Erythroblast (primary cell): ENCODE measurements around the gene NLRP3.

Experiments
- DNase-seq, 2 experiments: peaks; one replicate each; lab custom pipeline; 2025; lab: John Stamatoyannopoulos, UW
- GATA1 ChIP-seq: IDR thresholded peaks from 2 replicates; pipeline ENCODE4 v1.6.1; 2011; ENCODE audit warnings: low read depth, mild to moderate bottlenecking, control low read depth, low read length, moderate library complexity
- POLR2A ChIP-seq: IDR thresholded peaks from 2 replicates; pipeline ENCODE4 v1.6.1; 2011; ENCODE audit warnings: mild to moderate bottlenecking, low read length

The NLRP3 gene

GRCh38 chr1:247407180-247407616, 8.8 kb upstream of the NLRP3 start:
- no peak for TF ChIP-seq GATA1
- no peak for TF ChIP-seq POLR2A

DNA sequence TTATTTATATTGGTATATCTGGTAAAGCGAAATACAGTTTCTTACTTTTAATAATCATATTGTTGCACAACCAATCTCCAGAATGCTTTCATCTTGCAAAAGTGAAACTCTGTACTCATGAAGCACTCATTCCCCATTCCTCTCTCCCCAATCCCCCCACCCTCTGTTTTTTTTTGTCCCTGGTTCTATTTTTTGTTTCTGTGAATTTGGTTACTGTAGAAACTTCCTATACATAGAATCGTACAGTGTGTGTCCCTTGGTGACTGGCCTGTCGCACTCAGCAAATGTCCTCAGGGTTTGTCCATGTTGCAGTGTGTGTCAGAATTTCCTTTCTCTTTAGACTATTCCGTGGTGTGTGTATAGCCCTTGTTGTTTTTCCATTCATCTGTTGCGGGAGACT, 7.9 kb upstream of the NLRP3 start:
- no peak for TF ChIP-seq GATA1
- TF ChIP-seq POLR2A = no peak
- no peak for DNase-seq

More at GRCh38 chr1:247407180-247407616, 8.8 kb upstream of the NLRP3 start:
- DNase-seq = no peak

DNA sequence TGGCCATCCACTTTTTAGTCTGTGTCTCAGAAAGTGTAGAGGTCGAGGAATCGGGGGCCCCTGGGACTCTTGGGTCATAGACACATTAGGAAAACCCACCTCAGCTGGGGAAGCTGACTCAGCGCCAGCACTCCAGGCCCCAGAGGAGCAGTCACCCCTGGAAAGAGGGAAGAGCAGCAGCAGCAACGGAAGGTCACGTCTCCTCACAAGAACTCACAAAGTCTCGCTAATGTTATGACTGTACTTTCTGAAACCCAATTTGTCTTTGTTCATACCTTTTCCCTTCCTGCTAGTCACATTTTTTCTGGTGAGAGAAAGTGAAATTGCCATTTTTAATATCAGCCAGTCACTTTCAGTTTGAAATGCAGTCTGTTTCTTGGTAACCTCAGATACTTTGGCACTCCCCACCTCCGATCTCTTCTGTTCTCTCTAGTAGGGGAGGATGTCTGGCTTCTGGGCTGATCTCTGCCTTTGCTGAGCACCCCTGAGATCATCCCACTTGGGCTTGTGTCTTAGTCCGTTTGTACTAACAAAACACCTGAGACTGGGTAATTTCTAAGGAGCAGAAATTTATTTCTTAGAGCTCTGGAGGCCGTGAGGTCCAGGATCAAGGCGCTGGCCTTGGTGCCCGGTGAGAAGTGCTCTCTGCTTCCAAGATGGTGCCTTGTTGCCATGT, 6.0 kb upstream of the NLRP3 start:
- no peak for DNase-seq
- TF ChIP-seq GATA1 (no peak), POLR2A (no peak)

- DNase-seq = no peak
These were observed 4.2 kb upstream of the NLRP3 start for GRCh38 chr1:247411621-247412327.

GRCh38 chr1:247417831-247418230, 1.9 kb downstream of the NLRP3 start:
- TF ChIP-seq GATA1 (no peak), POLR2A (no peak)
- DNase-seq = no peak

More at GRCh38 chr1:247411621-247412327, 4.2 kb upstream of the NLRP3 start:
- TF ChIP-seq POLR2A (no peak), GATA1 (no peak)

GRCh38 chr1:247419336-247419735, 3.4 kb downstream of the NLRP3 start:
- TF ChIP-seq POLR2A (no peak), GATA1 (no peak)
- no peak for DNase-seq

DNA sequence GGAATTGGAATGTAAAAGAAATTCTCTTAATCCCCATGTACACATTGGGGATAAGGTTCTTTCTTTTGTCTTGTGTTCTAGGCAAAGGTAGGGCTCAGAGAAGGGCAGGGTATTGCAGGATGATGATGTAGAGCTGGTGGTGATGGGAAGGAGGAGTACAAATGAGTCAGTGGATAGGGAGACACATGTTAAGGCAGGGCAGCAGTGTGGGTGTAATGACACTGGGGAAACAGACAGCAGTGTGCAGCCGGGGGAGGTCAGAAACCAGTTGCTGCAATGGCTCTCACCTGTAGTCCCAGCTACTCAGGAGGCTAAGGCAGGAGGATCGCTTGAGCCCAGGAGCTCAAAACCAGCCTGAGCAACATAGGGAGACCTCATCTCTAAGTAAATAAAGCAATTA, 5.1 kb downstream of the NLRP3 start:
- no peak for DNase-seq
- TF ChIP-seq GATA1 (no peak), POLR2A (no peak)

DNA sequence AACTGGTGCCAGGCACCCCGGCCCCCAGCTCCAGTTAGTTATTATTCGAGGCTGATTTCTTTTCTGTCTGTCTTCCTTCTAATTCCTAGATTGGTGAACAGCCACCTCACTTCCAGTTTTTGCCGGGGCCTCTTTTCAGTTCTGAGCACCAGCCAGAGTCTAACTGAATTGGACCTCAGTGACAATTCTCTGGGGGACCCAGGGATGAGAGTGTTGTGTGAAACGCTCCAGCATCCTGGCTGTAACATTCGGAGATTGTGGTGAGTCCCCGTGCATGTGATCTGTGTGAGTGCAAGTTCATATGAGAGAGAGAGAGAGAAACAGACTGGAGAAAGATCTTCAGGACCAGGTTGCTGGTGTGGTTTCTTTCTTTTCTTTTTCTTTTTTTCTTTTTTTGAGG, 13.5 kb downstream of the NLRP3 start:
- no peak for DNase-seq
- TF ChIP-seq POLR2A (no peak), GATA1 (no peak)

DNA sequence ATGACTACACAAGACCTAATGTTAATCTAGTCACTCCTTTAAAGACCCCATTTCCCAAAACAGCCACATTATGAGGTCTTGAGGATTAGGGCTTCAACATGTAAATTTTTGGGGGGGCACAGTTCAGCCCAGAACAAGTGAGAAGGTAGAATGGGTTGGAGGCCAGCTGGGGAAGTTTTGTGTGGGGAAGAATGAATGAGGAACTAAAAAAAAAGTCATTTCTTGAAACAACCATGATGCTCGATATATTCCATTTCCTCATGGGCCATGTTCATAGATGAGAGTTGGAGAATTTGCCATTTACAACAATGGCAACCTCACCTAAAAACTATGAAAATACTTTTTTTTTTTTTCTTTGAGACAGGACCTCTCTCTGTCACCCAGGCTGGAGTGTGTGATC, 14.5 kb downstream of the NLRP3 start:
- no peak for DNase-seq
- TF ChIP-seq GATA1 (no peak), POLR2A (no peak)

GRCh38 chr1:247431643-247432042, 15.7 kb downstream of the NLRP3 start:
- DNase-seq = no peak
- TF ChIP-seq GATA1 (no peak), POLR2A (no peak)

- DNase-seq = no peak
- TF ChIP-seq POLR2A (no peak), GATA1 (no peak)
These were observed 18.0 kb downstream of the NLRP3 start for GRCh38 chr1:247434005-247434404.

- DNase-seq = no peak
- TF ChIP-seq POLR2A (no peak), GATA1 (no peak)
These were observed 19.2 kb downstream of the NLRP3 start for GRCh38 chr1:247435030-247435758.

- TF ChIP-seq POLR2A (no peak), GATA1 (no peak)
- no peak for DNase-seq
These were observed 19.8 kb downstream of the NLRP3 start for GRCh38 chr1:247435759-247436147.

DNA sequence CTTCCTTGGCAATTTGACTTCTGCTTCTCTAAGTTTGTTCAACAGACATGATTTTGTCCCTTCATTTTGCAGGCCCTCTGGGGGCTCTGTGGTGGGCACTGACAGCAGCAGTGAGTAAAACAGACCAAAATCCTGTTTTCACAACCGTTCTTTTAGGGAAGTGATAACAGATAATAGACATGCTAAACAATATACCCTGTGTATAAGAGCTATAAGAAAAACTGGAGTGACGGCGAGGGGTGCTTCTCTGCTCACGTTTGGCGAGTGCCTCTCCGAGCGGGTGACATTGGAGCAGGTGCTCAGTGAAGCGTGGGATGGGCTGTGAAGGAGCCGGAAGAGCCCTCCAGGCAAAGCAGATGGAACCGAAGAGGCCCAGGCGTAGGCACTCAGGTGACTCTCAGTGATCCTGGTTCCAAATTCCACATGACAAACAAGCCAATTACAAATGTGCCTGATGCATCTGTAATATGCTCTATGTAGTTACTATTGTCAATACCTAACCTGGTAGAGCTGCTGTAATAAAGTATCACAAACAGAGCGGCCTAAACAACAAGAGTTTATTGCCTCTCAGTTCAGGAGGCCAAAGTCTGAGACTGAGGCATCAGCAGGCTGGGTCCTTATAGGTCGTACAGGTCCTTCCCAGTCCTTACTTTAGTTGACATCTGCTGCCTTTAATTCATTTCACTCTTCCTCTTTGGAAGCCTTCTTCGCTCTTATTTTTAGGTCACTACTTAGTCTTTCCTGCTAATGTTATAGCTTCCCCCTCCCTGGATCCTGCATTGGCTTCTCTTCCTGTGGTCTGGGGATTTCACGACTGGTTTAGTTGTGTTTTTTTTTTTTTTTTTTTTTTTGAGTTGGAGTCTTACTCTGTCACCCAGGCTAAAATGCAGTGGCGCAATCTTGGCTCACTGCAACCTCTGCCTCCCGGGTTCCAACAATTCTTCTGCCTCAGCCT, 21.9 kb downstream of the NLRP3 start:
- DNase-seq = no peak
- TF ChIP-seq POLR2A = no peak
- no peak for TF ChIP-seq GATA1
